Panc1 (cell line): ENCODE results near the gene P2RY10. TPM values are rescaled to one million over a fixed set of nuclear protein-coding genes. Genes with fewer than 3 reads are reported as not detected.

Source experiments
- ATAC-seq: fragments of 200-7000 bp; cut with Tn5 transposase; 2 replicates; pipeline ENCODE4 v1.9.1; 2020; ENCODE audit warnings: mild to moderate bottlenecking, moderate library complexity
- BruUV-seq: library from RNA; stranded (reverse); fragments of 400-500 nt; replicated peaks from 2 replicates; lab custom pipeline; 2021; lab: Mats Ljungman, UMichigan
- CTCF ChIA-PET: fragments of 300-600 bp; sonication (Branson Sonifier 250); formaldehyde crosslinking; loops from one replicate; lab custom pipeline; 2022; ENCODE audit warnings: antibody characterized with exemption; lab: Charles Lee
- POLR2A ChIA-PET: fragments of 300-600 bp; sonication (Branson Sonifier 250); formaldehyde crosslinking; loops from one replicate; lab custom pipeline; 2022; ENCODE audit warnings: antibody characterized with exemption; lab: Charles Lee
- DNase-seq: peaks from one replicate; pipeline ENCODE4 v3.0.0-alpha.2; 2010; ENCODE audit warnings: low read depth, low spot score
- H3K27ac ChIP-seq: 2 replicates; pipeline ENCODE4 v1.5.1; 2011; ENCODE audit warnings: mild to moderate bottlenecking, low read length, inconsistent platforms
- H3K27me3 ChIP-seq: fragments of 200-500 bp; sonication (Bioruptor generic); 2 replicates; pipeline ENCODE4 v1.6.0; 2014; ENCODE audit warnings: low read length, inconsistent platforms; ENCODE audit not compliant: control insufficient read depth, insufficient read depth
- H3K36me3 ChIP-seq: fragments of 200-500 bp; sonication (Bioruptor generic); 2 replicates; pipeline ENCODE4 v1.5.1; 2014; ENCODE audit warnings: inconsistent platforms, mild to moderate bottlenecking, low read length, moderate library complexity; ENCODE audit not compliant: control insufficient read depth, insufficient read depth
- H3K4me1 ChIP-seq: 2 replicates; pipeline ENCODE4 v1.5.1; 2011; ENCODE audit warnings: inconsistent platforms, mild to moderate bottlenecking, low read length, moderate library complexity; ENCODE audit not compliant: control insufficient read depth, insufficient read depth
- H3K4me3 ChIP-seq, 2 experiments: 2 replicates each; pipeline ENCODE4 v1.5.1; 2011 to 2012; ENCODE audit warnings: low read depth in 2 of 2, low read length in 2 of 2, mild to moderate bottlenecking in 2 of 2, inconsistent platforms in 1 of 2, moderate library complexity in 1 of 2
- H3K9me3 ChIP-seq: fragments of 200-500 bp; sonication (Bioruptor generic); 2 replicates; pipeline ENCODE4 v1.5.1; 2014; ENCODE audit warnings: low read depth, mild to moderate bottlenecking, inconsistent platforms, low read length, moderate library complexity; ENCODE audit not compliant: control insufficient read depth, insufficient read depth
- CTCF ChIP-seq: fragments of 450-650 bp; IDR thresholded peaks from 2 replicates; pipeline ENCODE4 v1.5.1; 2017; ENCODE audit warnings: mild to moderate bottlenecking
- POLR2AphosphoS5 ChIP-seq: IDR thresholded peaks from 2 replicates; pipeline ENCODE4 v1.6.1; 2012; ENCODE audit warnings: mild to moderate bottlenecking, low read depth, low read length, moderate library complexity
- REST ChIP-seq, 2 experiments: IDR thresholded peaks; 2 replicates each; pipeline ENCODE4 v1.6.1; 2011 to 2012; ENCODE audit warnings: low read depth in 2 of 2, control low read depth in 1 of 2, low read length in 1 of 2, mild to moderate bottlenecking in 1 of 2, moderate library complexity in 1 of 2; ENCODE audit not compliant: insufficient read depth in 1 of 2
- SIN3A ChIP-seq: IDR thresholded peaks from 2 replicates; pipeline ENCODE4 v1.6.1; 2012; ENCODE audit warnings: low read depth, mild to moderate bottlenecking, low read length, moderate library complexity, borderline replicate concordance; ENCODE audit not compliant: insufficient read depth
- TCF7L2 ChIP-seq: IDR thresholded peaks from 2 replicates; pipeline ENCODE4 v1.6.1; 2011; ENCODE audit warnings: mild to moderate bottlenecking, low read depth, low read length, inconsistent platforms
- in situ Hi-C: cut with HindIII; loops from 2 replicates; pipeline ENCODE4 v1.10.0; 2016; ENCODE audit warnings: low sequenced_read_pairs, low pct_unique_long_range_greater_than_20kb
- intact Hi-C: fragments of 100-400 bp; cut with micrococcal nuclease; formaldehyde crosslinking; loops from one replicate; pipeline ENCODE4 v1.10.0; 2022; ENCODE audit not compliant: unreplicated experiment
- total RNA-seq: library from RNA; stranded (reverse); gene quantifications from one replicate; pipeline ENCODE4 v1.2.1, GENCODE V29; 2021; ENCODE audit not compliant: unreplicated experiment

The P2RY10 gene
- total RNA-seq, 1 experiment from 2014 or later: not detected

- ATAC-seq (no peak), DNase-seq (no peak)
- Histone ChIP-seq H3K36me3 (no peaks in the 10 kb centered on the region), H3K4me3 (no peak overlapping the region), H3K27me3 (no peaks in the 10 kb centered on the region), H3K9me3 (no peaks in the 10 kb centered on the region), H3K4me1 (no peaks in the 10 kb centered on the region), H3K27ac (no peak overlapping the region)
- BruUV-seq: no TSS peak
- ChIA-PET POLR2A (no interaction called here), CTCF (no interaction called here)
- in situ Hi-C loops: no loop called here
- intact Hi-C loops: no loop called here
- no peak for TF ChIP-seq POLR2AphosphoS5
- no peak for TF ChIP-seq TCF7L2
- TF ChIP-seq REST (IDR thresholded peaks at IDR 0.05; ENCODE audit: insufficient read depth in 1 of 2, low read depth in 2 of 2, low read length in 1 of 2): no peak
These were observed 13.4 kb downstream of the P2RY10 start for GRCh38 chrX:78958419-78959116.

- ATAC-seq: no peak
- intact Hi-C loops: no loop called here
- POLR2A ChIA-PET: no interaction called here
These were observed 15.7 kb downstream of the P2RY10 start for GRCh38 chrX:78960888-78961287.

More at GRCh38 chrX:78960888-78961287, 15.7 kb downstream of the P2RY10 start:
- no peak for TF ChIP-seq REST (IDR thresholded peaks at IDR 0.05; ENCODE audit: insufficient read depth in 1 of 2, low read depth in 2 of 2, low read length in 1 of 2)
- no peak for TF ChIP-seq CTCF
- TF ChIP-seq POLR2AphosphoS5: no peak
- no peak for TF ChIP-seq TCF7L2
- no peak for TF ChIP-seq SIN3A
- in situ Hi-C loops: no loop called here
- Histone ChIP-seq H3K4me3 (no peak overlapping the region), H3K9me3 (no peaks in the 10 kb centered on the region), H3K27ac (no peak overlapping the region), H3K36me3 (no peaks in the 10 kb centered on the region), H3K4me1 (no peaks in the 10 kb centered on the region), H3K27me3 (no peaks in the 10 kb centered on the region)
- DNase-seq: no peak
- BruUV-seq: no TSS peak
- CTCF ChIA-PET: no interaction called here
